NCI-H1105 treated with DMSO at 0.1 percent for 48 hours (cell line): ENCODE measurements around the gene ZNF74.

Experiments
- DNase-seq: peaks from one replicate; lab custom pipeline; 2025; lab: John Stamatoyannopoulos, UW

The ZNF74 gene

GRCh38 chr22:20420157-20420842 lies 26.3 kb downstream of the ZNF74 start:
- no peak for DNase-seq

GRCh38 chr22:20421507-20421874 lies 27.5 kb downstream of the ZNF74 start:
- DNase-seq = no peak

- DNase-seq = no peak
Observed at GRCh38 chr22:20422271-20423007, 28.5 kb downstream of the ZNF74 start.

GRCh38 chr22:20423008-20423905 lies 29.3 kb downstream of the ZNF74 start:
- DNase-seq = no peak

GRCh38 chr22:20423906-20424551 lies 30.1 kb downstream of the ZNF74 start:
- DNase-seq = no peak

GRCh38 chr22:20424568-20424931 lies 30.6 kb downstream of the ZNF74 start:
- DNase-seq = no peak

GRCh38 chr22:20424932-20425565 lies 31.1 kb downstream of the ZNF74 start:
- DNase-seq = no peak

- no peak for DNase-seq
Observed at GRCh38 chr22:20425566-20426258, 31.8 kb downstream of the ZNF74 start.

- DNase-seq = no peak
Observed at GRCh38 chr22:20426259-20426615, 32.3 kb downstream of the ZNF74 start.

- no peak for DNase-seq
Observed at GRCh38 chr22:20427104-20427944, 33.4 kb downstream of the ZNF74 start.

- DNase-seq = no peak
Observed at GRCh38 chr22:20427945-20428417, 34.0 kb downstream of the ZNF74 start.

GRCh38 chr22:20428496-20429253 lies 34.7 kb downstream of the ZNF74 start:
- DNase-seq = no peak

GRCh38 chr22:20429254-20430100 lies 35.5 kb downstream of the ZNF74 start:
- DNase-seq = peak; percentile 28

GRCh38 chr22:20430101-20430719 lies 36.3 kb downstream of the ZNF74 start:
- DNase-seq = peak; percentile 39

- peak; percentile 49 for DNase-seq
Observed at GRCh38 chr22:20430720-20431510, 37.0 kb downstream of the ZNF74 start.

GRCh38 chr22:20431511-20432192 lies 37.7 kb downstream of the ZNF74 start:
- no peak for DNase-seq
